ENCODE measurements around the gene TMEM231. TPM values are rescaled to one million over a fixed set of nuclear protein-coding genes. Genes with fewer than 3 reads are reported as not detected.

Gene TMEM231
- total and polyA plus RNA-seq, 9 of the 15 experiments (the other 6 are each of a cell fraction or from before 2014, with no cell fraction given) = 1.6 to 27.6 (median 9.1) TPM

DNA sequence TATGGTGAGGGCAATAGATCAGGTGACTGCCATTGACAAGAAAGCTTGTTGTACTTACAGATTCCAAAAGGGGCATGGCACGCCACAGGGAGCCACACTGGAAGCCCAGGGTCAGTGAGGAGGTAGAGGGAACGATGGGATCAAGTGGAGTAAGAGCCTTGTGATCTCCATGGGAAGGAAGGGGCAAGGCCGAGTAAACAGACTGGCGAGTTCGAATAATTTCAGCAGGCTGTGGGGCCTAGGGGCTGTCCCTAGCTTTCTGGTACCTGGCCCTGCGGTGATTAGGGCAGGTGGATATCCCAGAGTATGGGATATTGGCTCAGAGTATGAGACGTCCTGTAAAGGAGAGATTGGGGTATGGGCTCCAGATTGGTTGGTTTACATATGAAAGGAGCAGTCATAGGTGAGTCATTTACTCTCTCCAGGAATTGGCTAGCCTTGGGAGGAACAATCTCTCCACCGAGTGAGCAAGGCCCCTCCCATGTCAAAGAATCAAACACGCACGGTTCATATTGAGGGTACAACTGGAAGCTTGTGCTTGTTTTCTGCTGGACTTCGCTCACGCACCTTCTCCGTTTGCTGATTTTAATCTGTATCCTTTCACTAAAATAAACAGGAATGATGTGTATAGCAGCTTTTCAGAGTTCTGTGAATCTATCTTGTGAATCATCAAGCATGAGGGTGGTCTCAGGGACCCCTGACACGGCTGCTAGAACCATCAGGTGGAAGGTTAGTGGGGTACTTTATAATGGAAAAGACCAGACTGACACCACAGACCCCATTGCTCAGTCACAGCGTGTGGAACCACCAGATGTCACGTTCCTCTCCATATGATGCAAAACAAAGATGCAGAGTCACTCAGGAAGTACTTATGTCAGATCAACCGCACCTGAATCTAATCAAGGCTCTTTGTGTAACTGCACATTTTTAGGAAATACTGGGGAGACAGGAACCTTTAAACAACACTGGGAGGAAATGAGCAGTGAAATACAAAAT is 38.1 kb upstream of the TMEM231 start (continued):
- TF ChIP-seq ETS2 (tag; IDR thresholded peaks at IDR 0.05; ENCODE audit: borderline replicate concordance, poor library complexity, severe bottlenecking) (no peak), ZNF324 (CRISPR knock-in tag; IDR thresholded peaks at IDR 0.05) (no peak), TAF7 (tag; IDR thresholded peaks at IDR 0.05) (no peak), RFX1 (IDR thresholded peaks at IDR 0.05) (no peak), PHF8 (IDR thresholded peaks at IDR 0.05; ENCODE audit: borderline replicate concordance, low read length) (peak; percentile 15; the same call in 1 of the 2 replicates), HNRNPL (IDR thresholded peaks at IDR 0.05; ENCODE audit: low read depth, low read length) (no peak), JUND (IDR thresholded peaks at IDR 0.05; ENCODE audit: borderline replicate concordance, low read depth, low read length) (peak; percentile 83), JUND (tag; IDR thresholded peaks at IDR 0.05; ENCODE audit: borderline replicate concordance, low read depth, low read length) (peak; percentile 68; the same call in 2 of the 3 replicates), DACH1 (IDR thresholded peaks at IDR 0.05; ENCODE audit: partially characterized antibody) (no peak), ZNF197 (CRISPR knock-in tag; IDR thresholded peaks at IDR 0.05; ENCODE audit: low read depth) (no peak)
- TF ChIP-seq, protein P1, sequence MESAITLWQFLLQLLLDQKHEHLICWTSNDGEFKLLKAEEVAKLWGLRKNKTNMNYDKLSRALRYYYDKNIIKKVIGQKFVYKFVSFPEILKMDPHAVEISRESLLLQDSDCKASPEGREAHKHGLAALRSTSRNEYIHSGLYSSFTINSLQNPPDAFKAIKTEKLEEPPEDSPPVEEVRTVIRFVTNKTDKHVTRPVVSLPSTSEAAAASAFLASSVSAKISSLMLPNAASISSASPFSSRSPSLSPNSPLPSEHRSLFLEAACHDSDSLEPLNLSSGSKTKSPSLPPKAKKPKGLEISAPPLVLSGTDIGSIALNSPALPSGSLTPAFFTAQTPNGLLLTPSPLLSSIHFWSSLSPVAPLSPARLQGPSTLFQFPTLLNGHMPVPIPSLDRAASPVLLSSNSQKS (CRISPR knock-in tag; IDR thresholded peaks at IDR 0.05) = no peak
- TF ChIP-seq, protein P2, sequence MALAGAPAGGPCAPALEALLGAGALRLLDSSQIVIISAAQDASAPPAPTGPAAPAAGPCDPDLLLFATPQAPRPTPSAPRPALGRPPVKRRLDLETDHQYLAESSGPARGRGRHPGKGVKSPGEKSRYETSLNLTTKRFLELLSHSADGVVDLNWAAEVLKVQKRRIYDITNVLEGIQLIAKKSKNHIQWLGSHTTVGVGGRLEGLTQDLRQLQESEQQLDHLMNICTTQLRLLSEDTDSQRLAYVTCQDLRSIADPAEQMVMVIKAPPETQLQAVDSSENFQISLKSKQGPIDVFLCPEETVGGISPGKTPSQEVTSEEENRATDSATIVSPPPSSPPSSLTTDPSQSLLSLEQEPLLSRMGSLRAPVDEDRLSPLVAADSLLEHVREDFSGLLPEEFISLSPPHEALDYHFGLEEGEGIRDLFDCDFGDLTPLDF (CRISPR knock-in tag; IDR thresholded peaks at IDR 0.05) = no peak
- TF ChIP-seq, protein P3, sequence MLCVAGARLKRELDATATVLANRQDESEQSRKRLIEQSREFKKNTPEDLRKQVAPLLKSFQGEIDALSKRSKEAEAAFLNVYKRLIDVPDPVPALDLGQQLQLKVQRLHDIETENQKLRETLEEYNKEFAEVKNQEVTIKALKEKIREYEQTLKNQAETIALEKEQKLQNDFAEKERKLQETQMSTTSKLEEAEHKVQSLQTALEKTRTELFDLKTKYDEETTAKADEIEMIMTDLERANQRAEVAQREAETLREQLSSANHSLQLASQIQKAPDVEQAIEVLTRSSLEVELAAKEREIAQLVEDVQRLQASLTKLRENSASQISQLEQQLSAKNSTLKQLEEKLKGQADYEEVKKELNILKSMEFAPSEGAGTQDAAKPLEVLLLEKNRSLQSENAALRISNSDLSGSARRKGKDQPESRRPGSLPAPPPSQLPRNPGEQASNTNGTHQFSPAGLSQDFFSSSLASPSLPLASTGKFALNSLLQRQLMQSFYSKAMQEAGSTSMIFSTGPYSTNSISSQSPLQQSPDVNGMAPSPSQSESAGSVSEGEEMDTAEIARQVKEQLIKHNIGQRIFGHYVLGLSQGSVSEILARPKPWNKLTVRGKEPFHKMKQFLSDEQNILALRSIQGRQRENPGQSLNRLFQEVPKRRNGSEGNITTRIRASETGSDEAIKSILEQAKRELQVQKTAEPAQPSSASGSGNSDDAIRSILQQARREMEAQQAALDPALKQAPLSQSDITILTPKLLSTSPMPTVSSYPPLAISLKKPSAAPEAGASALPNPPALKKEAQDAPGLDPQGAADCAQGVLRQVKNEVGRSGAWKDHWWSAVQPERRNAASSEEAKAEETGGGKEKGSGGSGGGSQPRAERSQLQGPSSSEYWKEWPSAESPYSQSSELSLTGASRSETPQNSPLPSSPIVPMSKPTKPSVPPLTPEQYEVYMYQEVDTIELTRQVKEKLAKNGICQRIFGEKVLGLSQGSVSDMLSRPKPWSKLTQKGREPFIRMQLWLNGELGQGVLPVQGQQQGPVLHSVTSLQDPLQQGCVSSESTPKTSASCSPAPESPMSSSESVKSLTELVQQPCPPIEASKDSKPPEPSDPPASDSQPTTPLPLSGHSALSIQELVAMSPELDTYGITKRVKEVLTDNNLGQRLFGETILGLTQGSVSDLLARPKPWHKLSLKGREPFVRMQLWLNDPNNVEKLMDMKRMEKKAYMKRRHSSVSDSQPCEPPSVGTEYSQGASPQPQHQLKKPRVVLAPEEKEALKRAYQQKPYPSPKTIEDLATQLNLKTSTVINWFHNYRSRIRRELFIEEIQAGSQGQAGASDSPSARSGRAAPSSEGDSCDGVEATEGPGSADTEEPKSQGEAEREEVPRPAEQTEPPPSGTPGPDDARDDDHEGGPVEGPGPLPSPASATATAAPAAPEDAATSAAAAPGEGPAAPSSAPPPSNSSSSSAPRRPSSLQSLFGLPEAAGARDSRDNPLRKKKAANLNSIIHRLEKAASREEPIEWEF (CRISPR knock-in tag; IDR thresholded peaks at IDR 0.05) = peak; percentile 58; the same call in 1 of the 2 replicates
